Activated CD4-positive, alpha-beta T cell treated with anti-CD3 and anti-CD28 coated beads, Interleukin-2, amount 50 U/mL, for 16 hours (primary cell): ENCODE results near the gene CDC42BPG.
A peak's percentile ranks its signal among the peaks of the same experiment; 100 is the strongest.
"Not testable (repeated sequence)": the region's sequence is repeated elsewhere in the genome, so short reads cannot be mapped to it uniquely, and the experiment has no call there.

Experiments
- DNase-seq: peaks from one replicate; pipeline ENCODE4 v3.0.0-alpha.2; 2020

Gene CDC42BPG

GRCh38 chr11:64848214-64848825, 3.9 kb upstream of the CDC42BPG start:
- no peak for DNase-seq

- peak; percentile 94 for DNase-seq
Observed at GRCh38 chr11:64846998-64847666, 2.7 kb upstream of the CDC42BPG start.

- DNase-seq: not testable (repeated sequence)
Observed at GRCh38 chr11:64845776-64846129, 1.3 kb upstream of the CDC42BPG start.

GRCh38 chr11:64845129-64845775, 799 bp upstream of the CDC42BPG start:
- no peak for DNase-seq

GRCh38 chr11:64843686-64844329, 645 bp downstream of the CDC42BPG start:
- no peak for DNase-seq

- DNase-seq: no peak
Observed at GRCh38 chr11:64842851-64843685, 1.4 kb downstream of the CDC42BPG start.

- DNase-seq: no peak
Observed at GRCh38 chr11:64842366-64842759, 2.1 kb downstream of the CDC42BPG start.

- no peak for DNase-seq
Observed at GRCh38 chr11:64841592-64842365, 2.7 kb downstream of the CDC42BPG start.

GRCh38 chr11:64839887-64840782, 4.3 kb downstream of the CDC42BPG start:
- DNase-seq: no peak

GRCh38 chr11:64839335-64839734, 5.1 kb downstream of the CDC42BPG start:
- no peak for DNase-seq

GRCh38 chr11:64838600-64839334, 5.7 kb downstream of the CDC42BPG start:
- no peak for DNase-seq

GRCh38 chr11:64837887-64838351, 6.5 kb downstream of the CDC42BPG start:
- no peak for DNase-seq

GRCh38 chr11:64836448-64837072, 7.9 kb downstream of the CDC42BPG start:
- no peak for DNase-seq

GRCh38 chr11:64835616-64836447, 8.6 kb downstream of the CDC42BPG start:
- no peak for DNase-seq

- no peak for DNase-seq
Observed at GRCh38 chr11:64834723-64835615, 9.5 kb downstream of the CDC42BPG start.

- no peak for DNase-seq
Observed at GRCh38 chr11:64834031-64834722, 10.3 kb downstream of the CDC42BPG start.

GRCh38 chr11:64833509-64833908, 10.9 kb downstream of the CDC42BPG start:
- no peak for DNase-seq
